A673 (cell line): ENCODE data around the gene CD79A.

Experiments used
- EZH2 ChIP-seq: fragments of 200-600 bp; sonication (generic); IDR thresholded peaks from 2 replicates; pipeline ENCODE4 v1.6.1; 2017; ENCODE audit warnings: borderline replicate concordance, low read depth, mild to moderate bottlenecking, mixed read lengths, antibody characterized with exemption, low read length; ENCODE audit not compliant: poor library complexity, severe bottlenecking
- TF ChIP-seq, protein P1 (sequence below): fragments of 300-800, 200-600 bp; sonication (generic); conservative IDR thresholded peaks from 2 replicates; pipeline ENCODE4 v1.5.1; 2017; ENCODE audit warnings: low read depth, mild to moderate bottlenecking, antibody characterized with exemption, low read length, moderate library complexity, mixed read lengths

DNA sequence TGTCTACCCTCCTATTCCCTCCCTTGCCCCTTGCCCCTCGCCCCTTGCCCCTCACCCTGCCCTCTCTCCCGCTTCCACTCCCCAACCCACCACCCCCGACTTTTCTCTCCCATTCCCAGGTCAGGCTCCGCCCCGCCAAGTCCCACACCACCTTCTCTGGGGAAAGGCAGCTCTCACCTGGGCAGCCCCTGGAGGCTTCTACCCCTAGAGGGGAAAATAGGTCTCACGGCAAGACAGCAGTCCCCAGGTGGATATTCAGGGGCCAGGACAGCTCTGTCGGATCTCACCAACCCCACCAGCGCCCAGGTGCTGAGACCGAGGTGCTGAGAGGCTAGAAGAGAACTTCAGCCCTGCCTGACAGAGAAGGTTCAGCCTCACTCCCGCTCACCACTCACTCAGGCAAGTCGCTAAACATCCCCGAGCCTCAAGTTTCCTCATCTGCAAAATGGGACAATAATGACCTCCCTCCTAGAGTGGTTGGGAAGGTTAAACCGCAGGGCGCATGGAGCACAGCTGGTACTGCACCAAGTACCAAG is 52.5 kb downstream of the CD79A start:
- TF ChIP-seq, protein P1, sequence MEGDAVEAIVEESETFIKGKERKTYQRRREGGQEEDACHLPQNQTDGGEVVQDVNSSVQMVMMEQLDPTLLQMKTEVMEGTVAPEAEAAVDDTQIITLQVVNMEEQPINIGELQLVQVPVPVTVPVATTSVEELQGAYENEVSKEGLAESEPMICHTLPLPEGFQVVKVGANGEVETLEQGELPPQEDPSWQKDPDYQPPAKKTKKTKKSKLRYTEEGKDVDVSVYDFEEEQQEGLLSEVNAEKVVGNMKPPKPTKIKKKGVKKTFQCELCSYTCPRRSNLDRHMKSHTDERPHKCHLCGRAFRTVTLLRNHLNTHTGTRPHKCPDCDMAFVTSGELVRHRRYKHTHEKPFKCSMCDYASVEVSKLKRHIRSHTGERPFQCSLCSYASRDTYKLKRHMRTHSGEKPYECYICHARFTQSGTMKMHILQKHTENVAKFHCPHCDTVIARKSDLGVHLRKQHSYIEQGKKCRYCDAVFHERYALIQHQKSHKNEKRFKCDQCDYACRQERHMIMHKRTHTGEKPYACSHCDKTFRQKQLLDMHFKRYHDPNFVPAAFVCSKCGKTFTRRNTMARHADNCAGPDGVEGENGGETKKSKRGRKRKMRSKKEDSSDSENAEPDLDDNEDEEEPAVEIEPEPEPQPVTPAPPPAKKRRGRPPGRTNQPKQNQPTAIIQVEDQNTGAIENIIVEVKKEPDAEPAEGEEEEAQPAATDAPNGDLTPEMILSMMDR: no peak
- no peak for TF ChIP-seq EZH2
